Tibial artery (tissue), 4 donors: ENCODE data around the gene FKBP10.

Experiments
- DNase-seq, 2 donors: peaks; one replicate each; pipeline ENCODE4 v3.0.0-alpha.2; 2019
- H3K27ac ChIP-seq, 2 donors: fragments of 200-600 bp; sonication (generic) in 1 of 2; 1 replicate in 1 of 2; 2 replicates in 1 of 2; pipeline ENCODE4 v1.5.1; 2018 to 2019; ENCODE audit warnings: mild to moderate bottlenecking in 1 of 2
- H3K27me3 ChIP-seq, 2 donors: fragments of 200-600 bp; sonication (generic) in 1 of 2; one replicate each; pipeline versions ENCODE4 v1.5.1 to v1.6.0; 2016 to 2019
- H3K36me3 ChIP-seq, 3 donors: fragments of 200-600 bp; sonication (generic) in 2 of 3; one replicate each; pipeline ENCODE4 v1.5.1; 2016 to 2019; ENCODE audit warnings: mild to moderate bottlenecking in 2 of 3
- H3K4me1 ChIP-seq, 4 donors: fragments of 200-600 bp; sonication (generic) in 2 of 4; 1 replicate in 3 of 4; 2 replicates in 1 of 4; pipeline ENCODE4 v1.5.1; 2016 to 2019
- H3K4me3 ChIP-seq, 2 donors: fragments of 200-600 bp; sonication (generic) in 1 of 2; 1 replicate in 1 of 2; 2 replicates in 1 of 2; pipeline ENCODE4 v1.5.1; 2018 to 2019; ENCODE audit warnings: mild to moderate bottlenecking in 2 of 2
- H3K9me3 ChIP-seq, 3 donors: fragments of 200-600 bp; sonication (generic) in 1 of 3; one replicate each; pipeline ENCODE4 v1.5.1; 2016 to 2019
- CTCF ChIP-seq, 2 experiments: fragments of 200-600 bp in 1 of 2; fragments of 450-650 bp in 1 of 2; IDR thresholded peaks; one replicate each; pipeline ENCODE4 v1.5.1; 2017 to 2019; ENCODE audit warnings: antibody characterized with exemption in 2 of 2, mild to moderate bottlenecking in 1 of 2, moderate library complexity in 1 of 2
- intact Hi-C: fragments of 100-400 bp; cut with DNase I; formaldehyde crosslinking; loops from one replicate; pipeline ENCODE4 v1.15.0; 2023; ENCODE audit warnings: low total_unique reads

Gene FKBP10

GRCh38 chr17:41870097-41870496, 57.3 kb downstream of the FKBP10 start:
- Histone ChIP-seq H3K36me3 (peaks cover 35 to 78% (median 63%) of the 10 kb centered on the region in 3 donors), H3K27me3 (no peaks in the 10 kb centered on the region), H3K4me3 (no peak overlapping the region), H3K4me1 (peaks cover 0 to 3% (median 0%) of the 10 kb centered on the region in 4 donors), H3K27ac (no peak overlapping the region), H3K9me3 (no peaks in the 10 kb centered on the region)
- intact Hi-C loops: no loop called here
- no peak for DNase-seq
- no peak for TF ChIP-seq CTCF (IDR thresholded peaks at IDR 0.05)

- Histone ChIP-seq H3K27me3 (no peaks in the 10 kb centered on the region), H3K36me3 (peaks cover 35 to 80% (median 65%) of the 10 kb centered on the region in 3 donors), H3K4me3 (no peak overlapping the region), H3K4me1 (peaks cover 0 to 1% (median 0%) of the 10 kb centered on the region in 4 donors), H3K27ac (no peak overlapping the region), H3K9me3 (no peaks in the 10 kb centered on the region)
- no peak for TF ChIP-seq CTCF (IDR thresholded peaks at IDR 0.05)
- DNase-seq: no peak
- intact Hi-C loops: no loop called here
Observed at GRCh38 chr17:41870627-41871026, 57.8 kb downstream of the FKBP10 start.

- H3K36me3 ChIP-seq: peaks cover 37 to 88% (median 69%) of the 10 kb centered on the region in 3 donors
Observed at GRCh38 chr17:41871789-41872188, 59.0 kb downstream of the FKBP10 start.

More at GRCh38 chr17:41871789-41872188, 59.0 kb downstream of the FKBP10 start:
- H3K4me1 ChIP-seq: no peaks in the 10 kb centered on the region
- intact Hi-C loops: no loop called here
- H3K9me3 ChIP-seq: no peaks in the 10 kb centered on the region
- DNase-seq: no peak
- H3K4me3 ChIP-seq: no peak overlapping the region
- H3K27me3 ChIP-seq: no peaks in the 10 kb centered on the region
- H3K27ac ChIP-seq: no peak overlapping the region
- TF ChIP-seq CTCF (IDR thresholded peaks at IDR 0.05): no peak
